Gastroesophageal sphincter (tissue), 4 donors: Measurements from ENCODE around the gene DDHD1. TPM values are rescaled to one million over a fixed set of nuclear protein-coding genes. Genes with fewer than 3 reads are reported as not detected.
"Not testable (repeated sequence)": the region's sequence is repeated elsewhere in the genome, so short reads cannot be mapped to it uniquely, and the experiment has no call there.

Experiments used
- ATAC-seq: fragments of 150-250 bp; one replicate; pipeline ENCODE4 v1.9.1; 2016; ENCODE audit warnings: mild to moderate bottlenecking, moderate library complexity
- H3K27ac ChIP-seq, 4 donors: fragments of 200-600 bp; sonication (generic) in 3 of 4; 1 replicate in 3 of 4; 2 replicates in 1 of 4; pipeline ENCODE4 v1.5.1; 2016 to 2019
- H3K27me3 ChIP-seq: fragments of 200-600 bp; sonication (generic); one replicate; pipeline ENCODE4 v1.5.1; 2019
- H3K36me3 ChIP-seq, 2 donors: fragments of 200-600 bp; sonication (generic); one replicate each; pipeline ENCODE4 v1.5.1; 2019; ENCODE audit warnings: control low read depth in 1 of 2
- H3K4me1 ChIP-seq, 3 donors: fragments of 200-600 bp; sonication (generic); 1 replicate in 2 of 3; 2 replicates in 1 of 3; pipeline ENCODE4 v1.5.1; 2016 to 2019; ENCODE audit warnings: control low read depth in 2 of 3
- H3K4me3 ChIP-seq, 2 donors: fragments of 200-600 bp; sonication (generic); one replicate each; pipeline ENCODE4 v1.5.1; 2019; ENCODE audit warnings: mild to moderate bottlenecking in 1 of 2, moderate library complexity in 1 of 2
- H3K9me3 ChIP-seq, 3 donors: fragments of 200-600 bp; sonication (generic); one replicate each; pipeline ENCODE4 v1.5.1; 2017 to 2019; ENCODE audit warnings: control low read depth in 2 of 3
- CTCF ChIP-seq, 4 experiments: fragments of 200-600 bp in 2 of 4; fragments of 450-650 bp in 2 of 4; sonication (generic) in 1 of 4; IDR thresholded peaks; one replicate each; pipeline ENCODE4 v1.5.1; 2017 to 2019; ENCODE audit warnings: antibody characterized with exemption in 4 of 4, mild to moderate bottlenecking in 2 of 4, moderate library complexity in 2 of 4
- EP300 ChIP-seq: sonication (generic); formaldehyde crosslinking; IDR thresholded peaks from one replicate; pipeline ENCODE4 v1.6.1; 2017; ENCODE audit warnings: antibody characterized with exemption, mild to moderate bottlenecking
- POLR2A ChIP-seq, 2 donors: fragments of 450-650 bp; IDR thresholded peaks; one replicate each; pipeline ENCODE4 v1.6.1; 2017; ENCODE audit warnings: antibody characterized with exemption in 2 of 2, mild to moderate bottlenecking in 2 of 2, moderate library complexity in 1 of 2
- POLR2AphosphoS5 ChIP-seq: sonication (generic); formaldehyde crosslinking; IDR thresholded peaks from one replicate; pipeline ENCODE4 v1.6.1; 2017; ENCODE audit warnings: antibody characterized with exemption
- WGBS, 2 donors: methylation state at CpG; one replicate each; pipeline ENCODE4 v1.1.5; 2018; ENCODE audit warnings: low coverage in 1 of 2; 5-methylcytosine and 5-hydroxymethylcytosine counted together
- total RNA-seq, 4 donors: library from RNA; depleted of rRNA; stranded (reverse); fragments of >200 nt; gene quantifications; one replicate each; pipeline ENCODE4 v1.1.0, GENCODE V29; 2016

Gene DDHD1
- total RNA-seq, 4 donors from 2014 or later, result 15.4 to 36.4 (median 20.7) TPM

- no peak for ATAC-seq
- H3K4me1 ChIP-seq, result no peaks in the 10 kb centered on the region
- no peak overlapping the region for H3K4me3 ChIP-seq
- H3K27ac ChIP-seq, result no peak overlapping the region
- H3K27me3 ChIP-seq, result no peaks in the 10 kb centered on the region
- 80 to 84% methylated on average over 8 to 11 of the region's 13 CpGs for WGBS, 2 donors
- H3K36me3 ChIP-seq, result no peaks in the 10 kb centered on the region
- H3K9me3 ChIP-seq, result no peaks in the 10 kb centered on the region
- no peak for TF ChIP-seq EP300
- TF ChIP-seq CTCF (IDR thresholded peaks at IDR 0.05), result peak in 1 of 4 experiments; percentile 33
- TF ChIP-seq POLR2A (IDR thresholded peaks at IDR 0.05), result no peak
- no peak for TF ChIP-seq POLR2AphosphoS5
These were observed 27.4 kb upstream of the DDHD1 start for GRCh38 chr14:53180272-53181221.

GRCh38 chr14:53179486-53180005, 26.4 kb upstream of the DDHD1 start:
- H3K27me3 ChIP-seq, H3K4me1 ChIP-seq, H3K9me3 ChIP-seq, H3K27ac ChIP-seq, ATAC-seq, H3K4me3 ChIP-seq, H3K36me3 ChIP-seq: not testable (repeated sequence)
- WGBS, 2 donors, result 45 to 59% methylated on average over 2 of the region's 2 CpGs

- TF ChIP-seq POLR2A (IDR thresholded peaks at IDR 0.05), result no peak
- TF ChIP-seq CTCF (IDR thresholded peaks at IDR 0.05), result no peak
- TF ChIP-seq EP300, result no peak
- no peak for TF ChIP-seq POLR2AphosphoS5
- no peaks in the 10 kb centered on the region for H3K4me1 ChIP-seq
- H3K36me3 ChIP-seq, result no peaks in the 10 kb centered on the region
- no peak overlapping the region for H3K27ac ChIP-seq
- no peak overlapping the region for H3K4me3 ChIP-seq
- ATAC-seq, result no peak
- no peaks in the 10 kb centered on the region for H3K9me3 ChIP-seq
- H3K27me3 ChIP-seq, result no peaks in the 10 kb centered on the region
- WGBS, 2 donors, result 60 to 71% methylated on average over 4 of the region's 4 CpGs
These were observed 22.3 kb upstream of the DDHD1 start for GRCh38 chr14:53175375-53175774.

- Histone ChIP-seq H3K27me3 (no peaks in the 10 kb centered on the region), H3K9me3 (no peaks in the 10 kb centered on the region), H3K4me1 (no peaks in the 10 kb centered on the region), H3K4me3 (no peak overlapping the region), H3K36me3 (no peaks in the 10 kb centered on the region), H3K27ac (no peak overlapping the region)
- no peak for ATAC-seq
- TF ChIP-seq POLR2A (IDR thresholded peaks at IDR 0.05) (no peak), CTCF (IDR thresholded peaks at IDR 0.05) (no peak), POLR2AphosphoS5 (no peak), EP300 (no peak)
- 44 to 56% methylated on average over 4 of the region's 4 CpGs for WGBS, 2 donors
These were observed 21.8 kb upstream of the DDHD1 start for GRCh38 chr14:53174918-53175317.

GRCh38 chr14:53168786-53169185, 15.7 kb upstream of the DDHD1 start:
- no peaks in the 10 kb centered on the region for H3K4me1 ChIP-seq
- no peak overlapping the region for H3K4me3 ChIP-seq
- no peaks in the 10 kb centered on the region for H3K27me3 ChIP-seq
- WGBS, 2 donors, result 84 to 89% methylated on average over 3 to 7 of the region's 9 CpGs
- H3K36me3 ChIP-seq, result no peaks in the 10 kb centered on the region
- no peak for ATAC-seq
- H3K27ac ChIP-seq, result no peak overlapping the region
- TF ChIP-seq POLR2AphosphoS5 (no peak), CTCF (IDR thresholded peaks at IDR 0.05) (no peak), POLR2A (IDR thresholded peaks at IDR 0.05) (no peak), EP300 (no peak)
- H3K9me3 ChIP-seq, result no peaks in the 10 kb centered on the region
